GM18867 (cell line): ENCODE results near the gene LZIC.

Source experiments
- ATAC-seq: cut with Tn5 transposase; IDR thresholded peaks from one replicate; pipeline ENCODE4 v1.9.1; 2021; ENCODE audit warnings: mild to moderate bottlenecking, moderate library complexity; ENCODE audit not compliant: unreplicated experiment

The LZIC gene

GRCh38 chr1:9910423-9911178 is 32.6 kb downstream of the LZIC start:
- ATAC-seq = peak; percentile 88

GRCh38 chr1:9910076-9910422 is 33.1 kb downstream of the LZIC start, which contains the start of gene CTNNBIP1:
Gene CTNNBIP1, minus strand, starts transcription at chr1:9910269. Its CDS starts 38,205 bp downstream, at chr1:9872064.
- ATAC-seq = peak; percentile 80

- ATAC-seq = no peak
These were observed 33.8 kb downstream of the LZIC start for GRCh38 chr1:9909234-9910046.

- no peak for ATAC-seq
These were observed 34.3 kb downstream of the LZIC start for GRCh38 chr1:9908871-9909233.

- ATAC-seq = no peak
These were observed 35.8 kb downstream of the LZIC start for GRCh38 chr1:9907441-9907840.

GRCh38 chr1:9906466-9906865 is 36.7 kb downstream of the LZIC start:
- no peak for ATAC-seq

GRCh38 chr1:9905010-9905409 is 38.2 kb downstream of the LZIC start:
- ATAC-seq = no peak

- no peak for ATAC-seq
These were observed 38.6 kb downstream of the LZIC start for GRCh38 chr1:9904596-9904995.

- ATAC-seq = no peak
These were observed 39.2 kb downstream of the LZIC start for GRCh38 chr1:9903801-9904527.

GRCh38 chr1:9902060-9902452 is 41.1 kb downstream of the LZIC start:
- ATAC-seq = no peak

GRCh38 chr1:9901148-9902059 is 41.8 kb downstream of the LZIC start:
- ATAC-seq = no peak

- no peak for ATAC-seq
These were observed 42.8 kb downstream of the LZIC start for GRCh38 chr1:9900142-9901043.

GRCh38 chr1:9894115-9894514 is 49.1 kb downstream of the LZIC start:
- ATAC-seq = no peak

GRCh38 chr1:9892563-9893528 is 50.3 kb downstream of the LZIC start:
- ATAC-seq = no peak

GRCh38 chr1:9891207-9891606 is 52.0 kb downstream of the LZIC start:
- no peak for ATAC-seq

GRCh38 chr1:9890224-9890731 is 52.9 kb downstream of the LZIC start:
- no peak for ATAC-seq

GRCh38 chr1:9889411-9889810 is 53.8 kb downstream of the LZIC start:
- no peak for ATAC-seq

GRCh38 chr1:9888886-9889285 is 54.3 kb downstream of the LZIC start:
- no peak for ATAC-seq
